Measurements from ENCODE around the gene PRSS50. TPM values are rescaled to one million over a fixed set of nuclear protein-coding genes. Genes with fewer than 3 reads are reported as not detected.

The PRSS50 gene
- total and polyA plus RNA-seq, 2 donors (not counting 3 experiments of a cell fraction or from before 2014, with no cell fraction given) = not detected

DNA sequence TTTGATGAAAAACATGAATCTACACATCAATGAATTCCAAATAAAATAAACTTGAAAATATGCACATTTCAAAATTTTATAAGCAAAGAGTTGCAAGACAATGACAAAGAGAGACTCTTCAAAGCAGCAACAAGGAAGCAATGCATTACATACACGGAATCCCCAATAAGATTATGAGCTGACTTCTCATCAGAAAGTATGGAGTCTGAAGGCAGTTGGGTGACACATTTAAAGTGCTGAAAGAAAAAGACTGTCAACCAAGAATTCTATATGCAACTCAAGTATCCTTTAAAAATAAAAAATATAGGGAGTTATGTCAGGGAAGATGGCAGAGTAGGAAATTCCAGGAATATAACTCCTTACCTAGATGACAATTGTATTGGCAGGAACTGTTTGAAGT, 46.5 kb upstream of the PRSS50 start:
- H3K4me3 ChIP-seq (replicated peaks in 1 of 3; ENCODE audit: insufficient read depth in 1 of 3, low read depth in 1 of 3, low read length in 3 of 3) = no peak overlapping the region
- no peak for DNase-seq (ENCODE audit: low read depth, low spot score)
- no peak overlapping the region for H3K9ac ChIP-seq (replicated peaks; ENCODE audit: extremely low read depth, insufficient read depth, low read length)
- H3K9me3 ChIP-seq (replicated peaks; ENCODE audit: control insufficient read depth, insufficient read depth, low read length) = no peaks in the 10 kb centered on the region
- no TSS peak for BruUV-seq (replicated peaks)
- no peak for FAIRE-seq
- H4K20me1 ChIP-seq (replicated peaks; ENCODE audit: control insufficient read depth, extremely low read depth, insufficient read depth, low read length) = no peaks in the 10 kb centered on the region
- no peaks in the 10 kb centered on the region for H3K4me1 ChIP-seq (ENCODE audit: control insufficient read depth, extremely low read depth, insufficient read depth, low read length)
- intact Hi-C loops (cut with micrococcal nuclease) = no loop called here
- no peak overlapping the region for H2AFZ ChIP-seq (ENCODE audit: low read depth, low read length)
- POLR2A ChIA-PET = no interaction called here
- no peak overlapping the region for H3K27ac ChIP-seq (ENCODE audit: insufficient read depth, low read depth, low read length)
- H3K4me2 ChIP-seq (ENCODE audit: insufficient read depth, low read length) = no peak overlapping the region
- no peaks in the 10 kb centered on the region for H3K79me2 ChIP-seq (ENCODE audit: control insufficient read depth, insufficient read depth, low read length)
- dilution Hi-C loops (cut with MboI; ENCODE audit: extremely low pct_ligation_motif_present, low sequenced_read_pairs) = no loop called here
- H3K9me1 ChIP-seq (replicated peaks; ENCODE audit: control insufficient read depth, extremely low read depth, insufficient read depth, low read length) = no peaks in the 10 kb centered on the region
- H3K36me3 ChIP-seq (ENCODE audit: control insufficient read depth in 2 of 2, extremely low read depth in 1 of 2, insufficient read depth in 2 of 2, low read length in 2 of 2) = no peaks in the 10 kb centered on the region
- CTCF ChIA-PET = interaction anchor here (1.4 kb wide), 1 partner anchor 40 kb away, joined by 3 read pairs; no protein-coding TSS in a partner anchor
- TF ChIP-seq, protein P1, sequence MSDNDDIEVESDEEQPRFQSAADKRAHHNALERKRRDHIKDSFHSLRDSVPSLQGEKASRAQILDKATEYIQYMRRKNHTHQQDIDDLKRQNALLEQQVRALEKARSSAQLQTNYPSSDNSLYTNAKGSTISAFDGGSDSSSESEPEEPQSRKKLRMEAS (IDR thresholded peaks at IDR 0.05; ENCODE audit: insufficient read depth, insufficient read length) = no peak
- no peak for TF ChIP-seq JUN (IDR thresholded peaks at IDR 0.05; ENCODE audit: borderline replicate concordance, insufficient read depth, insufficient read length, low read depth)
- no peak for TF ChIP-seq EZH2 (IDR thresholded peaks at IDR 0.05; ENCODE audit: borderline replicate concordance, low read depth, low read length, severe bottlenecking)
- no peak for TF ChIP-seq GATA2 (IDR thresholded peaks at IDR 0.05; ENCODE audit: insufficient read depth, insufficient read length, low read depth, low read length)
- TF ChIP-seq POLR2AphosphoS5 (IDR thresholded peaks at IDR 0.05; ENCODE audit: insufficient read depth, low read depth, low read length) = no peak
- no peak for TF ChIP-seq POLR2A (IDR thresholded peaks at IDR 0.05; ENCODE audit: low read depth, low read length)
- TF ChIP-seq MYC (IDR thresholded peaks at IDR 0.05; ENCODE audit: low read depth, low read length) = no peak
- TF ChIP-seq FOS (IDR thresholded peaks at IDR 0.05; ENCODE audit: borderline replicate concordance, insufficient read depth, low read length) = no peak
- H3K27me3 ChIP-seq (ENCODE audit: control insufficient read depth in 2 of 2, insufficient read depth in 2 of 2, low read length in 2 of 2) = peaks cover 0 to 7% of the 10 kb centered on the region in 2 experiments

DNA sequence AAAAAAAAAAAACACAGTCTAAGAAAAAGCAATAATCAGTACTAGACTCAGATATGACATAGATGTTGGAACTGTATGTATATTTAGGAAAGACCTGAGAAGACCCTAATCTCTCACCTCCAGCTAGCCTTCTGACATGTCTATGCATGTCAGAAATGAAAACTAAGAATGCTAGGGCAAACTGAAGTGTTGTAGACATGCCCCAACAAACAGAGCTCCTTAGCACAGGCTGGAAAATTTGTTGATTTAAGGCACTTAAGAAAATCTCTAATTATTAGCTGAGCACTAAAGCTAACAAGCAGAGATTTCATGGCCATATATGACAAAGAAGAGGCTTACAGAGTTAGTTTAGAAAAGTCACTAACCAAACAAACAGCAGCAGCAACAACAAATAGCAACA, 45.5 kb upstream of the PRSS50 start:
- Histone ChIP-seq H3K9me3 (replicated peaks; ENCODE audit: control insufficient read depth, insufficient read depth, low read length) (no peaks in the 10 kb centered on the region), H3K4me1 (ENCODE audit: control insufficient read depth, extremely low read depth, insufficient read depth, low read length) (no peaks in the 10 kb centered on the region), H3K27ac (ENCODE audit: insufficient read depth, low read depth, low read length) (no peak overlapping the region), H3K9ac (replicated peaks; ENCODE audit: extremely low read depth, insufficient read depth, low read length) (no peak overlapping the region), H3K27me3 (ENCODE audit: control insufficient read depth in 2 of 2, insufficient read depth in 2 of 2, low read length in 2 of 2) (peaks cover 0 to 7% of the 10 kb centered on the region in 2 experiments), H3K36me3 (ENCODE audit: control insufficient read depth in 2 of 2, extremely low read depth in 1 of 2, insufficient read depth in 2 of 2, low read length in 2 of 2) (no peaks in the 10 kb centered on the region), H3K79me2 (ENCODE audit: control insufficient read depth, insufficient read depth, low read length) (no peaks in the 10 kb centered on the region), H4K20me1 (replicated peaks; ENCODE audit: control insufficient read depth, extremely low read depth, insufficient read depth, low read length) (no peaks in the 10 kb centered on the region), H3K4me2 (ENCODE audit: insufficient read depth, low read length) (no peak overlapping the region), H2AFZ (ENCODE audit: low read depth, low read length) (no peak overlapping the region), H3K9me1 (replicated peaks; ENCODE audit: control insufficient read depth, extremely low read depth, insufficient read depth, low read length) (no peaks in the 10 kb centered on the region), H3K4me3 (replicated peaks in 1 of 3; ENCODE audit: insufficient read depth in 1 of 3, low read depth in 1 of 3, low read length in 3 of 3) (no peak overlapping the region)
- ChIA-PET CTCF (interaction anchor here (1.4 kb wide), 1 partner anchor 41 kb away, joined by 3 read pairs; no protein-coding TSS in a partner anchor), POLR2A (no interaction called here)
- BruUV-seq (replicated peaks) = no TSS peak
- FAIRE-seq (no peak), DNase-seq (ENCODE audit: low read depth, low spot score) (no peak)
- dilution Hi-C loops (cut with MboI; ENCODE audit: extremely low pct_ligation_motif_present, low sequenced_read_pairs) (no loop called here), intact Hi-C loops (cut with micrococcal nuclease) (no loop called here)
- TF ChIP-seq GATA2 (IDR thresholded peaks at IDR 0.05; ENCODE audit: insufficient read depth, insufficient read length, low read depth, low read length) (no peak), FOS (IDR thresholded peaks at IDR 0.05; ENCODE audit: borderline replicate concordance, insufficient read depth, low read length) (no peak), EZH2 (IDR thresholded peaks at IDR 0.05; ENCODE audit: borderline replicate concordance, low read depth, low read length, severe bottlenecking) (no peak), POLR2A (IDR thresholded peaks at IDR 0.05; ENCODE audit: low read depth, low read length) (no peak), JUN (IDR thresholded peaks at IDR 0.05; ENCODE audit: borderline replicate concordance, insufficient read depth, insufficient read length, low read depth) (no peak), POLR2AphosphoS5 (IDR thresholded peaks at IDR 0.05; ENCODE audit: insufficient read depth, low read depth, low read length) (no peak), MYC (IDR thresholded peaks at IDR 0.05; ENCODE audit: low read depth, low read length) (no peak)
- TF ChIP-seq, protein P2, sequence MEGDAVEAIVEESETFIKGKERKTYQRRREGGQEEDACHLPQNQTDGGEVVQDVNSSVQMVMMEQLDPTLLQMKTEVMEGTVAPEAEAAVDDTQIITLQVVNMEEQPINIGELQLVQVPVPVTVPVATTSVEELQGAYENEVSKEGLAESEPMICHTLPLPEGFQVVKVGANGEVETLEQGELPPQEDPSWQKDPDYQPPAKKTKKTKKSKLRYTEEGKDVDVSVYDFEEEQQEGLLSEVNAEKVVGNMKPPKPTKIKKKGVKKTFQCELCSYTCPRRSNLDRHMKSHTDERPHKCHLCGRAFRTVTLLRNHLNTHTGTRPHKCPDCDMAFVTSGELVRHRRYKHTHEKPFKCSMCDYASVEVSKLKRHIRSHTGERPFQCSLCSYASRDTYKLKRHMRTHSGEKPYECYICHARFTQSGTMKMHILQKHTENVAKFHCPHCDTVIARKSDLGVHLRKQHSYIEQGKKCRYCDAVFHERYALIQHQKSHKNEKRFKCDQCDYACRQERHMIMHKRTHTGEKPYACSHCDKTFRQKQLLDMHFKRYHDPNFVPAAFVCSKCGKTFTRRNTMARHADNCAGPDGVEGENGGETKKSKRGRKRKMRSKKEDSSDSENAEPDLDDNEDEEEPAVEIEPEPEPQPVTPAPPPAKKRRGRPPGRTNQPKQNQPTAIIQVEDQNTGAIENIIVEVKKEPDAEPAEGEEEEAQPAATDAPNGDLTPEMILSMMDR (IDR thresholded peaks at IDR 0.05; ENCODE audit: extremely low read depth in 1 of 2, insufficient read depth in 1 of 2, low read depth in 1 of 2, low read length in 2 of 2) = no peak
- TF ChIP-seq, protein P1 (IDR thresholded peaks at IDR 0.05; ENCODE audit: insufficient read depth, insufficient read length) = no peak

Measured in endothelial cell of umbilical vein (primary cell).